EL (cell line): ENCODE measurements around the gene NEK4.
"Not testable (repeated sequence)": the region's sequence is repeated elsewhere in the genome, so short reads cannot be mapped to it uniquely, and the experiment has no call there.

Source experiments
- DNase-seq: peaks from one replicate; pipeline ENCODE4 v3.0.0-alpha.2; 2016

The NEK4 gene

DNA sequence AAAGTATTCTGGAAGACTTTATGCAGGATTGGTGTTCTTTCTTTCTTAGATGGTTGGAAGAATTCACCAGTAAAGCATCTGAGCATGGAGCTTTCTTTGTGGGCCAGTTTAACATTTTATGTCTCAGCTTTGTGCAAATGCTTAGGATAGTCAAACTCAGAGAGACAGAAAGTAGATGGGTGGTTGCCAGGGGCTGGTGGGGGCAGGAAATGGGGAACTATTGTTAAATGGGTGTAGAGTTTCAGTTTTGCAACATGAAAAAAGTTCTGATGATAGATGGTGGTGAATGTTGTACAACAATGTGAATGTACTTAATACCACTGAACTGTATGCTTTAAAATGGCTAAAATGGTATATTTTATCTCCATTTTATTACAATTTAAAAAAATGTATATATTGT, 40.1 kb downstream of the NEK4 start:
- DNase-seq: no peak

GRCh38 chr3:52728753-52729152, 42.0 kb downstream of the NEK4 start:
- DNase-seq: not testable (repeated sequence)

- no peak for DNase-seq
Observed at GRCh38 chr3:52724511-52724910, 46.2 kb downstream of the NEK4 start.

GRCh38 chr3:52723935-52724334, 46.8 kb downstream of the NEK4 start:
- DNase-seq: no peak

DNA sequence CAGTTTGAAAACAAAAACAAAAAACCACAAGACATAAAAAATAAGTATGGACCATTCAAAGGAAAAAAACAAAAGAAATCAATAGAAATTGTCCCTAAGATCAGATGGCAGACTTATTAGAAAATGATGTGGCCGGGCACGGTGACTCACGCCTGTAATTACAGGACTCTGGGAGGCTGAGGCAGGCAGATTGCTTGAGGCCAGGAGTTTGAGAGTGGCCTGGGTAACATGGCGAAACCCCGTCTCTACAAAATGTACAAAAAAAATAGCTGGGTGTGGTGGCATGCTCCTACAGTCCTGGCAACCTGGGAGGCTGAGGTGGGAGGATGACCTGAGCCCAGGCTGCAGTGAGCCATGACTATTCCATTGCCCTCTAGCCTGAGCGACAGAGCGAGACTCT, 48.2 kb downstream of the NEK4 start:
- peak; percentile 10 for DNase-seq

DNA sequence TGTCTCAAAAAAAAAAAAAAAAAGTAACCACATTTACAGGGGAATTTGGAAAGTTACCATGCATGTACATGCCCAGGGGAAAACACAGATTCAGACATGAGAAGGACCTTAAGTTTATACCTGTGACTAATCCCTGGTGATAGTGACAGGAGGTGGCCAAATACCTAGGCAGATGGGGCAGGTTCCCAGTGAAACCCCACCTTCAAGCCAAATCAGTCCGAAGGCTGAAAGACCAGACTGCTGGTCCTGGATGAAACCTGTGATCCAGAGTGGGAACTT, 49.1 kb downstream of the NEK4 start:
- DNase-seq: no peak

DNA sequence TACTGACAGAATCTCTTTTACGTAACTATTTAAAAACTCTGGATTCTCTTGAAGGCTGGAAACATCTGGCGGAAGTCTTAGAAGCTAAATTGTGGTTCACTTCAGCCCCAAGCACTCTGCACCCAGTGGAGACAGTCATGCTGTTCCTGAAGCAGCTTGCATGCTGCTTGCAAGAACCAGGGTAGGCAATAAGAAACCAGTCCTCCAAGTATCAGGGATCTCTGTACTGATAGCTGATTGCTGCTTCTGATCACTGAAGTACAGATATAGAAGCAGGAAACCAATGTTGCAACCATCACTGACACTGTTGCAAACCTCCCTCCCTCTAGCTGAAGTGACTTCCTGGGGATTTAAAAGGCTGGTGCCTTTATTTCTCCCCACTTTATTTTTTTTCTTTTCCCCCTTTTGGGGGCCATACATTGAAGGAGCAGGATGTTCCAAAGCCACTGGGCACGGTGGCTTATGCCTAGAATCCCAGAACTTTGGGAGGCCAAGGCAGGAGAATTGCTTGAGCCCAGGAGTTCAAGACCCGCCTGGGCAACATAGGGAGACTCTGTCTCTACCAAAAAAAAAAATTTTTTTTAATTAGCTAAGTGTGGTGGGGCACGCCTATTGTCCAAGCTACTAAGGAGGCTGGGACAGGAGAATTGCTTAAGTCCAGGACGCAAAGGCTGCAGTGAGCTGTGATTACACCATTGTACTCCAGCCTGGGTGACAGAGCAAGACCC, 49.6 kb downstream of the NEK4 start:
- no peak for DNase-seq

DNA sequence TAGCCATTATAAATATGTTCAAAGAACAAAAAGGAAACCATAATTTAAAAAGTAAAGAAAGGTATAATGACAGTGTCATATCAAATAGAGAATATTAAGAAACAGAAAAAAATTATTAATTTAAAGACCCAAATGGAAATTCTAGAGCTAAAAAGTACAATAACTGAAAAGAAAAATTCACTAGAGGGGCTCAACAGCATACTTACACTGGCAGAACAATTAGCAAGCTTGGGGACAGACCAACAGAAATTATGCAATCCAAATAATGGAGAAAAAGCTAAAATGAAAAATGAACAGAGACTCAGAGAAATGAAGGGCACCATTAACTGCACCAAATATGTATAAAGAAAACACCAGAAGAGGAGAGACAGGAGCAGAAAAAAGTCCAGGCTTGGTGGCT, 51.1 kb downstream of the NEK4 start:
- no peak for DNase-seq

DNA sequence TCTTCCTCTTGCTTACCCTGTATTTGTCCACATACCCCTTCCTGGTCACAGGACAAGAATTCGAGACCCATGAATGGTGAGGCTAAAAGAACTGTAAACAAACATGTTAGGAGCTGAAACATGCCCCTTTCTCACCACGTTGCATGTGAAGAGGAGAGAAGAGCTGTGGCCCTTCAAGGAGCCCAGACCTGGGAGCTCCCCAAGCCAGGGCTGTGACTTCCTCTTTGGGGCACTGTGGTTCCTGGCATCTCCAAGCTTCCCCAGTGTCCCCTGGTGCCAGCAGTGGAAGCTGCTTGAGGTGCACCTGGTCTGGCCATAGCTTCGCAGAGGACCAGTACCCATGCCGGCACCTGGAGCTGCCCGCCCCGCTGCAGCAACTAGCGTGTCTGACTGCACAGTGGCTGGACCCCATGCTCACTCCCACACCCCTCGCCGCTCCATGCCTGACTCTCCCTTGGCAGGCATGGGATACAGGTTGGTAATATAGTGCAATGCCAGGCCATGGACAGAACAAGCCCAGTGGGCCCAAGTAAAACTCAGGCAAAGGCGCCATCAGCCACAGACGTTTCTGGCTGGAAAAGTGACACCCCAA, 54.9 kb downstream of the NEK4 start:
- no peak for DNase-seq

DNA sequence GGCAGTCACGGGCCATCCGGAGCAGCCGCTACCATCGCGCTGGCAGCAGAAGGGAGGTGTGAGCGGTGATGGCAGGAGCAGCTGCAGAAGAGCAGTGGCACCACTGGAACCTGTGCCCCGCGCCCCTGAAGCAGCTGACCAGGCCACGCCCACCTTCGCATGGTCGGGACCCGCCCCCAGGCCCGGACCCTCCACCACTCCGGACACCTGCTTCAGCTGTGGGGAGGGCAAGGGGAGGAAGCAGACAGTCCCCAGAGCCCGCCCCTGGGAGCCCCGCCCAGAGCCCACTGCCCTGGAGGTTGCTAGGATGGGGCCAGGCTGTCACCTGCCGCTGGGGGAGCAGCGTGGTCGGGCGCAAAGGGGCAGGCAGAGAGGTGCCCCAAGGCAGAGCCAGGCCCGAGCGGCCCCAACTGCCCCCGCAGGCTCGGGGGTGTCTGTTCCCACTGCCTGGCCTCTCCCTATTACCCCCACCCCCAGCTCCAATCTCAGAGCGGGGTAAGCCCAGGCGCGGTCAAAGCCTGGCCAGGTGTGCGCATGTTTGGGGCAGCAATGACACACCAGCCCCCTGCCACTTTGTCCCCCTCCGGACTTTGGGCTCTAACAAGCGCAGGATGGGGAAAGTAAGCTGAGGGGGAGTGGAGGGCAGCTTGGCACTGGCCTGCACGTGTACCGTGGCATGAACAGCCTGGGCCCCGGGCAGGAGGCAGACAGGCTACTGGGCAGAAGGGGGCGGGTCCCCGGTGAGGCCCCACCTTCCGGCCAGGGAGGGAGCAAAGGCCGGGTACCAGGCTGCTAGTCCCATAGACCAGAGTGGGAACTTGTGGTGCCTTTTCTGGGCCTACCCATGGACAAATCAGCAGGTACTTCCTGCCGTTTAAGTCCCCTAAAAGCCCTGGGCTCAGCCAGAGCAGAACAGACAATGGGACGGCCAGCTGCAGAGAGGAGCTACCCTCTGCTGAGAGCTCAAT, 56.1 kb downstream of the NEK4 start:
- DNase-seq: no peak

DNA sequence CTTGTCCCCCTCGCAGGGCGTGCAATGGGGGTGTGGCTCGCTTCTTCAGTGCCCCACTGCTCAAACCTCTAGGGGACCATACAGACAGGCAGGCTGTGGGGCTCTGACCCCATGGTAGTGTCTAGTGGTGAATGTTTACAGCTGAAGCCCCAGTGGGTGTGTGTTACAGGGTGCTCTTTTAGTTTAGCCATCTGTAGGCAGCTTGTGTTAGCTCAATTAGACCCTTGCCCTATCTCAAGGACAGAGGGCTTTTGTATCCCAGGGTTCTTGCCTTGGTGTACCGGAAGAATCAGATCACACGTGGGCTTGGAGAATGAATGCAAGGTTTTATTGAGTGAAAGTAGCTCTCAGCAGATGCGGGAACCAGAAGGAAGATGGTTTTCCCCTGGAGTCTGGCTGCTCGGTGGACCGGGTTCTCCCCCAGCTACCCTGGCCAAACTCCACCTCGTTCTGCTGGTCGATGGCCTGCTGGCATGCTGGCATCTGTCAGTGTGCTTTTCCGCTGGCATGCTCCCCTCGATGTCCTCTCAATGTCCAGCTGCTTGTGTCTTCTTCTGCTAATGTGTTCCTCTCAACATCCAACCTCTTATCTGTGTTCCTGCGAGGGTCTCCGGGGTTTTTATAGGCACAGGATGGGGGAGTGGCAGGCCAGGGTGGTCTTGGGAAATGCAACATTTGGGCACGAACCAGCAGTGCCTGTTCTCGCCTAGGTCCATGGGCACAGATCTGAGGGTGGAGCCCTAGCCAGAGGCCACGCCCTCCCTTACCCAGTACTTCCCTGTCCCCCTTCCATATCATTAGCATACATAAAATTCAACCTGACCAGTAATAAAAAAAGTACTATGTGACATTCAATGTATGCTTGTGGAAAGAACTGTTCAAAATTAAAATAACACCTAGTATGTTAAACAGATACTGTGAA, 58.2 kb downstream of the NEK4 start:
- no peak for DNase-seq

GRCh38 chr3:52710512-52710911, 60.2 kb downstream of the NEK4 start:
- DNase-seq: no peak

GRCh38 chr3:52707585-52707984, 63.2 kb downstream of the NEK4 start:
- DNase-seq: no peak

- peak; percentile 84 for DNase-seq
Observed at GRCh38 chr3:52705688-52706686, 64.8 kb downstream of the NEK4 start, which contains the start of the genes GLT8D1 and SPCS1. GLT8D1 (minus strand) TSS chr3:52705791; CDS start chr3:52700460, 5,331 bp downstream. SPCS1 (plus strand) TSS chr3:52706106; CDS start chr3:52706247, 141 bp downstream.

- no peak for DNase-seq
Observed at GRCh38 chr3:52705438-52705687, 65.4 kb downstream of the NEK4 start.

- peak; percentile 27 for DNase-seq
Observed at GRCh38 chr3:52704611-52705437, 65.9 kb downstream of the NEK4 start.

- DNase-seq: no peak
Observed at GRCh38 chr3:52703341-52703740, 67.4 kb downstream of the NEK4 start.

DNA sequence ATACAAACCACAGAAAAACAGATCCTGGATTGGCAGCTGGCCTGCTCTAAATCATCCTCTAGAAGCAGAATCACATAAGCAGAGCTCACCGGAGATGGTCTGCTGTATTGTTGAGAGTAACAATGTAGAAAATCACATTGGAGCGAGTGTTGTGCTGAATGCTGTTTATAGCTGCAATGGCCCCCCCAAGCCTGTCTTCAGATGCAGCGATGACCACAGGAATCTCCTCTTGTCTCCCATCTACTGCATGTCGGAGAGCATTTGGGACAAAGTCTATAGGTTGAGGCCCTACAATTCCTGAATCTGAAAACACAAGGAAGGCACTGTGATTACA, 73.1 kb downstream of the NEK4 start:
- no peak for DNase-seq

- no peak for DNase-seq
Observed at GRCh38 chr3:52696830-52697631, 73.7 kb downstream of the NEK4 start.
